GM18526 (cell line): Measurements from ENCODE around the gene RAC3.

ENCODE experiments used
- POLR2A ChIP-seq: IDR thresholded peaks from 3 replicates; pipeline ENCODE4 v1.6.1; 2011; ENCODE audit not compliant: insufficient read length; ENCODE audit errors: extremely low read depth

RAC3 gene

GRCh38 chr17:82076018-82076784 lies 44.7 kb downstream of the RAC3 start:
- TF ChIP-seq POLR2A, result peak; percentile 17

- TF ChIP-seq POLR2A, result peak; percentile 7
These were observed 45.5 kb downstream of the RAC3 start for GRCh38 chr17:82076785-82077591.

DNA sequence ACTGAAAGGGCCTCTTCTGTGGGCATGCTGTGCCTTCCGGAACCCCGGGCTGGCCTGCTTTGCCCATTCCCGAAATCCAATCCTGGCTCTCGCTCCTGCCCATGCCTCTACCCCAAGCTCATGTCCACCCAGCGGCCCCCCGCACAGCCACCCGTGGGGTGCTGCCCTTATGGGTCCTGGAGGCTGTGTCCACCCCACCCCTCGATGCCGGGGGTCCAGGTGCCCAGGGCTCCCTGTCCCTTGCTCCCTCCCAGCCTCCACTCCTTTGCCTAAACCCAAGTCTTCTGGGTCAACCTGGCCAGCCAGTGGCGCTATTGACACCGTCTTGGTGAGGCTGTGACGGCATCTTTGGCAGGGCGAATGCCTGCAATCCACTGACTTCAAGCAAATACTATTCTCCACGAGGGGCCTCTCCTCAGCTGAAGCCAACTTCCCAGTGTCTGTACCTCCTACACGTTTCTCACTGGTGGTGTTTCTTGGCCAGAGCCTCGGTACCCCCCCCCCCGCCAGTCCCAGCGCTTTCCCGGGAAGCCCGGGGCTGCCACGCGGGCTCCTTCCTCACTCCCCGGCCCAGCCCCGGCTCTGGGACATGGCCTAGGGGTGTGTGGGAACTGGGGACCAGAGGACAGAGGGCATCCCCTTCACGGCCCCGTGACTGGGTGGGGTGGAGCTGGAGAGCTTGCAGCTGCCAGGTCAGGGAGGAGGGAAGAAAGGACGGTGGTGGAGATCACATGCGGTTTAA lies 46.3 kb downstream of the RAC3 start:
- TF ChIP-seq POLR2A, result no peak

- no peak for TF ChIP-seq POLR2A
These were observed 47.0 kb downstream of the RAC3 start for GRCh38 chr17:82078433-82078832.

GRCh38 chr17:82079001-82079677 lies 47.7 kb downstream of the RAC3 start:
- TF ChIP-seq POLR2A, result no peak

- TF ChIP-seq POLR2A, result no peak
These were observed 48.7 kb downstream of the RAC3 start for GRCh38 chr17:82080048-82080788.

GRCh38 chr17:82080789-82081464 lies 49.4 kb downstream of the RAC3 start:
- no peak for TF ChIP-seq POLR2A

DNA sequence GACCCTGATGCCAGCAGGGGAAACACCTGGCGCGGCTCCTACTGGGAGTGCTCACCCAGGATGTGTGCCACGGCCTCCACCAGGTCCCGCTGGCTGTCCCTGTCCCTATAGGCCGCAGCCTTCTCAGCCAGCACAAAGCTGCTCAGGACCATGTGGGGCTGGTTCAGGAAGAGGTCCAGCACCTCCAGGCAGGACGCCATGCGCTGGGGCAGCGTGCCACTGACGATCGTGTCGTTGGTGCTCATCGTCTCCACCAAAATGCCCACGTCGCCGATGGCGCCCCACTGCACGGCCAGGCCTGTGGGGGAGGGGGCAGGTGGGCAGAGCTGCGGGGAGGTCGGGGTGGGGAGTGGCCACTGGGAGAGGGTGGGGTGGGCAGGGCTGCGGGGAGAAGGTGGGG lies 50.1 kb downstream of the RAC3 start:
- no peak for TF ChIP-seq POLR2A

DNA sequence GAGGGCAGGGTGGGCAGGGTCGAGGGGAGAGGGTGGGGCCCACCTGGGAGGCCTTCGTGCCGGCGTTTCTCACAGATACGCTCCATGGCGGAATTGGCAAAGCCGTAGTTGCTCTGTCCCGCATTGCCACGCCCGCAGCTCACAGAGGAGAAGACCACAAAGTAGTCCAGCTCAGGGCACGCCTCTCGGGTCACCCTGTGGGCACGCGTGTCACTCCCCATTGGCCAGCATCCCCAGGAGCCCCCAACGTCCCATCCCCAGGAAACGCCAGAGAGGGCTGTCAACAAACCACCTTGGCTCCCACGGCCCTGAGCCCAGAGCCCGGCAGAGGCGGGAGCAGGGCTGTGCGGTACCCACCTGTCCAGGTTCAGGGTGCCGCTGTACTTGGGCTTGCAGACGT lies 50.5 kb downstream of the RAC3 start:
- TF ChIP-seq POLR2A, result no peak

- TF ChIP-seq POLR2A, result no peak
These were observed 51.0 kb downstream of the RAC3 start for GRCh38 chr17:82082456-82082855.

- TF ChIP-seq POLR2A, result no peak
These were observed 51.5 kb downstream of the RAC3 start for GRCh38 chr17:82083009-82083408.
